Brain microvascular endothelial cell (primary cell): Measurements from ENCODE around the gene ZBTB40.

Source experiments
- DNase-seq: peaks from one replicate; pipeline ENCODE4 v3.0.0-alpha.2; 2020
- H3K27ac ChIP-seq: fragments of 250-450 bp; sonication (Bioruptor Pico); 2 replicates; pipeline ENCODE4 v1.5.1; 2020; ENCODE audit warnings: mild to moderate bottlenecking, moderate library complexity
- H3K27me3 ChIP-seq: fragments of 250-450 bp; sonication (Bioruptor Pico); replicated peaks from 2 replicates; pipeline ENCODE4 v1.5.1; 2020; ENCODE audit warnings: mild to moderate bottlenecking
- H3K36me3 ChIP-seq: fragments of 250-450 bp; sonication (Bioruptor Pico); replicated peaks from 2 replicates; pipeline ENCODE4 v1.5.1; 2020; ENCODE audit warnings: mild to moderate bottlenecking
- H3K4me3 ChIP-seq: 2 replicates; pipeline ENCODE4 v1.5.1; 2011; ENCODE audit warnings: low read depth, mild to moderate bottlenecking, control low read depth, low read length, moderate library complexity
- in situ Hi-C: cut with HindIII; loops from 2 replicates; pipeline ENCODE4 v1.10.0; 2017; ENCODE audit warnings: low sequenced_read_pairs, low pct_ligation_motif_present
- TF ChIP-seq, protein P1 (sequence below): IDR thresholded peaks from 2 replicates; pipeline ENCODE4 v1.5.1; 2011; ENCODE audit warnings: low read depth, mild to moderate bottlenecking, moderate library complexity, low read length, control low read depth, inconsistent platforms; ENCODE audit errors: missing control alignments

ZBTB40 gene

DNA sequence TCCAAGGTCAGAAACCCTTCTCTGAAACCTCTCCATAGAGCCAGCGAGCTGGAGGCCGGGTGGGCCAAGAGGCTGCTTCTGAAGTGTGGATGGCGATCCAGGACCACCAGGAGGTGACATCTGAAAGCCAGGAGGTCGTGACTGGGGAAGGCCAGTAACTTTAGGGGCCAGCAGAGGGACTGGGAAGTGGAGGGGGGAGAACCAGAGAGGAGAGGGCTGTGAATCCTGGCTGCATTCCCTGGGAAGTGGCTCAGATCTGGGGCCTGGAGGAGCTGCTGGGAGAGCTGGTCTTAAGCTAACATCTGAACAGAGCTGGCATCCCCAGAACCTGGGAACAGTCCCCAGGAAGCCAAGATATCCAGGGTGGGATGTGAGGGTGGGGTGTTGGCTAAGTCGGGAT is 100.4 kb downstream of the ZBTB40 start:
- Histone ChIP-seq H3K27ac (no peak overlapping the region), H3K4me3 (no peak overlapping the region), H3K27me3 (peaks cover 50% of the 10 kb centered on the region), H3K36me3 (no peaks in the 10 kb centered on the region)
- TF ChIP-seq, protein P1, sequence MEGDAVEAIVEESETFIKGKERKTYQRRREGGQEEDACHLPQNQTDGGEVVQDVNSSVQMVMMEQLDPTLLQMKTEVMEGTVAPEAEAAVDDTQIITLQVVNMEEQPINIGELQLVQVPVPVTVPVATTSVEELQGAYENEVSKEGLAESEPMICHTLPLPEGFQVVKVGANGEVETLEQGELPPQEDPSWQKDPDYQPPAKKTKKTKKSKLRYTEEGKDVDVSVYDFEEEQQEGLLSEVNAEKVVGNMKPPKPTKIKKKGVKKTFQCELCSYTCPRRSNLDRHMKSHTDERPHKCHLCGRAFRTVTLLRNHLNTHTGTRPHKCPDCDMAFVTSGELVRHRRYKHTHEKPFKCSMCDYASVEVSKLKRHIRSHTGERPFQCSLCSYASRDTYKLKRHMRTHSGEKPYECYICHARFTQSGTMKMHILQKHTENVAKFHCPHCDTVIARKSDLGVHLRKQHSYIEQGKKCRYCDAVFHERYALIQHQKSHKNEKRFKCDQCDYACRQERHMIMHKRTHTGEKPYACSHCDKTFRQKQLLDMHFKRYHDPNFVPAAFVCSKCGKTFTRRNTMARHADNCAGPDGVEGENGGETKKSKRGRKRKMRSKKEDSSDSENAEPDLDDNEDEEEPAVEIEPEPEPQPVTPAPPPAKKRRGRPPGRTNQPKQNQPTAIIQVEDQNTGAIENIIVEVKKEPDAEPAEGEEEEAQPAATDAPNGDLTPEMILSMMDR, result no peak
- in situ Hi-C loops, result no loop called here
- no peak for DNase-seq

DNA sequence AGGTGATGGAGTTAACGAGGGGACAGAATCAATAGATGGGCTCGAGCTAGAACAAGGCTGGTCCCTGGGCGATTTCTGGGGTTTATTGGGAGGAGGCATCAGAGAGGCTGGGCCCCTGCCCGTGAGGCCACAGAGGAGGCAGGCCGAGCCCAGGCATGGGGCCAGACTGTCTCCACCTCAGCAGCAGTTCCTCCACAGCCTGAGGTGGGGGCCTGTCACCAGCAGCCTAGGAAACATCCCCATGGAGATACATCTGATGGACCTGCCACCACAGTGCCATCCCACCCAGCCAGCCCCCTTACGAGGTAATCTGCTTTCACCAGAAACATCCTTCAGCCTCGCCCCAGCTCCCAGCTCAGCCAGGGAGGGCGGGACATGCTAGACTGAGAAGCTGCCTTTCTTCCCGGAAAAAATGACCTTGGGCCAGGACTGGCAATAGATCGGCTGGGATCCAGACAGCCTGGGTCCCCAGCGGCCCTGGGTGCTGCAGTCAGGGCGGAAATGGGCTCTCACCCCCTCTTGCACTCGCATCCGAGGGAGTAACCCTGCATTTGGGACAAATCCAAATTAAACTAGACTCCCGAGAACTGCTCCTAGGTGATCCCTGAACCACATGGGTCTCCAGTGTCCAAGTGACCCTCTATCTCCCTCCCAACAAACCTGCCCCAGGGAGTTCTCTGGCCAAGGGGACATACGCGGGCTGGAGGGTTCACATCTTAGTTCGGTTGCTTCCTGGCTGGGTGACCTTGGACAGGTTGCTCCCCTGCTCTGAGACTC is 101.6 kb downstream of the ZBTB40 start:
- Histone ChIP-seq H3K27ac (no peak overlapping the region), H3K36me3 (no peaks in the 10 kb centered on the region), H3K27me3 (peaks cover 42% of the 10 kb centered on the region), H3K4me3 (no peak overlapping the region)
- DNase-seq, result no peak
- TF ChIP-seq, protein P1, result no peak
- in situ Hi-C loops, result no loop called here

DNA sequence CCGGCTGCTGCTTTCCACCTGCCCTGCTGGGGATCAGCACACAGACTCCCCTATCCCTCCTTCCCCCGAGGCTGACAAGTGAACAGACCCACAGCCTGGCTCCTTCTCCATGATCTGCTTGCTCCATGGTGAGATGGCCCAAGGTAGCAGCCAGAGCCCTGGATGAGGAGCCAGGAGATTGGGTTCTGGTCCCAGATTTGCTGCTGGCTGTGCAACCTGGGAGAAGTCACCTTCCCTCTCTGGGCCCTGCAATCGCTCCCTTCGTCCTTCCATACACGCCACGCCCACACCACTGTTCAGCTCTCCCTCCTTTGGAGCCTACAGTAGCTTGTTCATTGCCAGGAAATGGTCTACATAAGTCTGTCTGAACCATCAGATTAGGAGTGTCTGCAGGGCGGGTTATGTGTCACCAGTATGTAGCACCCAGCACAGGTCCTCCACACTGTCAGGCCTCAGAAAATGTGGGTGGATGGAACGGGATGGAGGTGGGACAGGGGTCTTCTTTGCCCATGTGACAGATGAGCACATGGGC is 102.4 kb downstream of the ZBTB40 start:
- in situ Hi-C loops, result no loop called here

DNA sequence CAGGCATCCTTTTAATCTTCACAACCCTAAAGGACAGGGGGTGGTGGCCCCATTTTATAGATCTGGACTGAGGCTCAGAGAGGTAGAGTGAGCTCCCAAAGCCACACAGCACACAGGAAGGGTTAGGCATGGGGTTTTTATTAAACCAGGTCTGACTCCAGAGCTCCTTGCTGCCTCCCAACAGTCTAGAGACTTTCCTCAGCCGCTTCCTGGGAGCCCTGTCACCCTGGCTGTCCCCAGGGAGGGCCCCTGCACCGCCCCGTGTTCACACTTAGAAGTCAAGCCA is 103.7 kb downstream of the ZBTB40 start:
- peaks cover 48% of the 10 kb centered on the region for H3K27me3 ChIP-seq
- TF ChIP-seq, protein P1, result no peak
- H3K27ac ChIP-seq, result no peak overlapping the region
- H3K36me3 ChIP-seq, result no peaks in the 10 kb centered on the region
- DNase-seq, result no peak
- H3K4me3 ChIP-seq, result no peak overlapping the region
- in situ Hi-C loops, result no loop called here

More for the DNA sequence above, 102.4 kb downstream of the ZBTB40 start:
- Histone ChIP-seq H3K27ac (no peak overlapping the region), H3K27me3 (peaks cover 42% of the 10 kb centered on the region), H3K4me3 (no peak overlapping the region), H3K36me3 (no peaks in the 10 kb centered on the region)
- TF ChIP-seq, protein P1, result no peak
- DNase-seq, result no peak

DNA sequence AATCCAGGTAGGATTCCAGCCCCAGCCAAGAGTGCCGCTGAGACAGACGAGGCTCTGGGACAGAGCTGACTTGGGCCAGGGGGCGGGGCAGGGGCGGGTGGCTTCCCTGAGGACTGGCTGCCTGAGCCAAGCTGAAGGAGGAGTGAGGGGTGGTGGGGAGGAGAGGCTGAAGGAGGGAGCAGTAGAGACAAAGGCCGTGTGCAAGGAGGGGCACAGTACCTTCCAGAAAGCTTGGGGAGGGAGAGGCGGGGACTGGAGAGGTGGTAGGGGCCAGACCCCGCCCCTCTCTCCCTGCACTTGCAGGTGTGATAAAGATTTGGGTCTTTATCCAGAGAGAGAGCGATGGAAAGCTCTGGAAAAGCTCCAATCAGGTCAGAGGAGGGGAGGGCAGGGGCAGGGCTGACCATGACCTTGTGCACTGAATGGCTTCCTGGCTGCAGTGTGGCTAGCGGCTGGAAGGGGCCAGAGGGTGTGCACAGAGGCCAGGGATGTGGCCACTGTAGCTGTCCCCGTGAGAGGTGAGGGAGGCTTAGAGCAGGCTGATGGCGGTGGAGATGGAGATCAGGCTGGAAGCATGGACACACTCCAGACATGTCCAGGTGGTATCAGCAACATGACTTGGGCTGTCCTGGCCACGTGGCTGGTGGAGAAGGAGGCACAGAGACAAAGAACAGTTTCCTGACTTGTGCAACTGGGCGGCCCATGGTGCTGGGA is 104.9 kb downstream of the ZBTB40 start:
- H3K27me3 ChIP-seq, result peaks cover 54% of the 10 kb centered on the region
- H3K27ac ChIP-seq, result no peak overlapping the region
- H3K4me3 ChIP-seq, result no peak overlapping the region
- TF ChIP-seq, protein P1, result no peak
- in situ Hi-C loops, result no loop called here
- no peaks in the 10 kb centered on the region for H3K36me3 ChIP-seq
- no peak for DNase-seq
